H9 (cell line): ENCODE data around the gene ASTN2. TPM values are rescaled to one million over a fixed set of nuclear protein-coding genes. Genes with fewer than 3 reads are reported as not detected.
"Not testable (repeated sequence)": the region's sequence is repeated elsewhere in the genome, so short reads cannot be mapped to it uniquely, and the experiment has no call there.

Experiments used
- DNase-seq: peaks from one replicate; pipeline ENCODE4 v3.0.0-alpha.2; 2017
- H2AFZ ChIP-seq: one replicate; pipeline ENCODE4 v1.6.1; 2013; ENCODE audit warnings: mild to moderate bottlenecking, low read length, control low read depth, moderate library complexity
- H2AK5ac ChIP-seq: 2 replicates; pipeline ENCODE4 v1.6.1; 2013; ENCODE audit warnings: low read length, control low read depth, mixed read lengths; ENCODE audit not compliant: insufficient read length
- H2BK120ac ChIP-seq: one replicate; pipeline ENCODE4 v1.6.1; 2013; ENCODE audit warnings: low read depth, mild to moderate bottlenecking, low read length, control low read depth, inconsistent platforms; ENCODE audit not compliant: poor library complexity, severe bottlenecking
- H2BK12ac ChIP-seq: 2 replicates; pipeline ENCODE4 v1.6.1; 2013; ENCODE audit warnings: low read length, control low read depth, mixed read lengths, low read depth; ENCODE audit not compliant: insufficient read length
- H2BK15ac ChIP-seq: 2 replicates; pipeline ENCODE4 v1.6.1; 2013; ENCODE audit warnings: low read depth, low read length, control low read depth
- H2BK20ac ChIP-seq: one replicate; pipeline ENCODE4 v1.6.1; 2013; ENCODE audit warnings: low read depth, mild to moderate bottlenecking, low read length, control low read depth, inconsistent platforms; ENCODE audit not compliant: poor library complexity, severe bottlenecking
- H2BK5ac ChIP-seq: 2 replicates; pipeline ENCODE4 v1.6.1; 2013; ENCODE audit warnings: low read length, control low read depth, mixed read lengths; ENCODE audit not compliant: insufficient read length
- H3K14ac ChIP-seq: 2 replicates; pipeline ENCODE4 v1.6.1; 2013; ENCODE audit warnings: low read length, control low read depth; ENCODE audit not compliant: insufficient read depth
- H3K18ac ChIP-seq: 2 replicates; pipeline ENCODE4 v1.6.1; 2013; ENCODE audit warnings: low read depth, mild to moderate bottlenecking, mixed read lengths, low read length, control low read depth; ENCODE audit not compliant: insufficient read length
- H3K23ac ChIP-seq: 2 replicates; pipeline ENCODE4 v1.6.1; 2013; ENCODE audit warnings: low read length, control low read depth, mixed read lengths, low read depth; ENCODE audit not compliant: insufficient read length
- H3K23me2 ChIP-seq: 2 replicates; pipeline ENCODE4 v1.6.1; 2013; ENCODE audit warnings: low read depth, mild to moderate bottlenecking, mixed read lengths, low read length, control low read depth; ENCODE audit not compliant: insufficient read length, poor library complexity, severe bottlenecking
- H3K27ac ChIP-seq: 2 replicates; pipeline ENCODE4 v1.5.1; 2013; ENCODE audit warnings: low read length, control low read depth, mixed read lengths, low read depth; ENCODE audit not compliant: insufficient read length
- H3K27me3 ChIP-seq: 2 replicates; pipeline ENCODE4 v1.6.1; 2013; ENCODE audit warnings: low read length, control low read depth, inconsistent platforms; ENCODE audit not compliant: insufficient read depth
- H3K4ac ChIP-seq: 2 replicates; pipeline ENCODE4 v1.6.1; 2013; ENCODE audit warnings: low read depth, mild to moderate bottlenecking, control low read depth, inconsistent platforms, low read length, moderate library complexity
- H3K4me1 ChIP-seq: 2 replicates; pipeline ENCODE4 v1.6.1; 2013; ENCODE audit warnings: low read length, control low read depth, inconsistent platforms; ENCODE audit not compliant: insufficient read depth
- H3K4me2 ChIP-seq: 2 replicates; pipeline ENCODE4 v1.6.1; 2013; ENCODE audit warnings: low read length, control low read depth, mixed read lengths; ENCODE audit not compliant: insufficient read length, insufficient read depth
- H3K56ac ChIP-seq: 2 replicates; pipeline ENCODE4 v1.6.1; 2013; ENCODE audit warnings: low read depth, mild to moderate bottlenecking, mixed read lengths, low read length, control low read depth; ENCODE audit not compliant: insufficient read length
- H3K79me1 ChIP-seq: 2 replicates; pipeline ENCODE4 v1.6.1; 2013; ENCODE audit warnings: low read depth, mild to moderate bottlenecking, moderate library complexity, low read length, control low read depth, inconsistent platforms; ENCODE audit not compliant: insufficient read depth, poor library complexity, severe bottlenecking
- H3K79me2 ChIP-seq: 2 replicates; pipeline ENCODE4 v1.6.1; 2013; ENCODE audit warnings: low read length, control low read depth, inconsistent platforms; ENCODE audit not compliant: insufficient read depth
- H3K9ac ChIP-seq: 2 replicates; pipeline ENCODE4 v1.6.1; 2013; ENCODE audit warnings: low read length, control low read depth, mixed read lengths; ENCODE audit not compliant: insufficient read length; ENCODE audit errors: extremely low read depth
- H3K9me3 ChIP-seq: one replicate; pipeline ENCODE4 v1.6.1; 2013; ENCODE audit warnings: low read depth, low read length, inconsistent platforms; ENCODE audit not compliant: control insufficient read depth
- H3T11ph ChIP-seq: one replicate; pipeline ENCODE4 v1.6.1; 2013; ENCODE audit warnings: mild to moderate bottlenecking, low read length, control low read depth, inconsistent platforms
- H4K20me1 ChIP-seq: one replicate; pipeline ENCODE4 v1.6.1; 2013; ENCODE audit not compliant: control insufficient read depth, insufficient read length, insufficient read depth
- H4K5ac ChIP-seq: 2 replicates; pipeline ENCODE4 v1.6.1; 2013; ENCODE audit warnings: low read depth, mild to moderate bottlenecking, mixed read lengths, low read length, control low read depth; ENCODE audit not compliant: insufficient read length
- H4K8ac ChIP-seq: replicated peaks from 2 replicates; pipeline ENCODE4 v1.6.1; 2013; ENCODE audit warnings: low read length, control low read depth, mixed read lengths, low read depth; ENCODE audit not compliant: insufficient read length
- H4K91ac ChIP-seq: 2 replicates; pipeline ENCODE4 v1.6.1; 2013; ENCODE audit warnings: low read depth, mild to moderate bottlenecking, moderate library complexity, mixed read lengths, low read length, control low read depth; ENCODE audit not compliant: insufficient read length
- H3K27ac Mint-ChIP-seq, 3 experiments: 2 replicates in 2 of 3; 3 replicates in 1 of 3; pipeline ENCODE4 v1.8.0; 2020 to 2021; ENCODE audit warnings: mixed read lengths in 3 of 3, mild to moderate bottlenecking in 1 of 3, moderate library complexity in 1 of 3
- H3K27me3 Mint-ChIP-seq: 2 replicates; pipeline ENCODE4 v1.8.0; 2021; ENCODE audit warnings: low read depth, mild to moderate bottlenecking, moderate library complexity, mixed read lengths
- H3K36me3 Mint-ChIP-seq, 3 experiments: 2 replicates in 2 of 3; 3 replicates in 1 of 3; pipeline ENCODE4 v1.8.0; 2020 to 2021; ENCODE audit warnings: low read depth in 3 of 3, mixed read lengths in 3 of 3; ENCODE audit not compliant: insufficient read depth in 1 of 3
- H3K4me1 Mint-ChIP-seq, 2 experiments: 2 replicates each; pipeline ENCODE4 v1.8.0; 2020; ENCODE audit warnings: mixed read lengths in 2 of 2
- H3K4me3 Mint-ChIP-seq, 2 experiments: 2 replicates in 1 of 2; 3 replicates in 1 of 2; pipeline ENCODE4 v1.8.0; 2020 to 2021; ENCODE audit warnings: mild to moderate bottlenecking in 2 of 2, mixed read lengths in 2 of 2, moderate library complexity in 1 of 2
- H3K9me3 Mint-ChIP-seq, 2 experiments: 2 replicates in 1 of 2; 3 replicates in 1 of 2; pipeline ENCODE4 v1.8.0; 2020; ENCODE audit warnings: mild to moderate bottlenecking in 2 of 2, mixed read lengths in 2 of 2, moderate library complexity in 1 of 2
- WGBS: extraction: QIAGEN DNeasy Blood & Tissue Kit; methylation state at CpG from one replicate; pipeline ENCODE4 v1.1.7; 2013; ENCODE audit warnings: missing lambda C conversion rate, low lambda C conversion rate, mixed read lengths; ENCODE audit not compliant: insufficient read length; ENCODE audit errors: extremely low coverage; 5-methylcytosine and 5-hydroxymethylcytosine counted together
- total RNA-seq: library from RNA; stranded (reverse); gene quantifications from 2 replicates; pipeline ENCODE4 v1.2.1, GENCODE V29; 2021
- TF ChIP-seq, protein P1 (sequence below): fragments of 200-600 bp; sonication (generic); conservative IDR thresholded peaks from 3 replicates; pipeline ENCODE4 v1.8.0; 2021; ENCODE audit warnings: antibody characterized with exemption, mild to moderate bottlenecking

The ASTN2 gene
- total RNA-seq, 1 experiment from 2014 or later = 9.7 TPM

- TF ChIP-seq, protein P1, sequence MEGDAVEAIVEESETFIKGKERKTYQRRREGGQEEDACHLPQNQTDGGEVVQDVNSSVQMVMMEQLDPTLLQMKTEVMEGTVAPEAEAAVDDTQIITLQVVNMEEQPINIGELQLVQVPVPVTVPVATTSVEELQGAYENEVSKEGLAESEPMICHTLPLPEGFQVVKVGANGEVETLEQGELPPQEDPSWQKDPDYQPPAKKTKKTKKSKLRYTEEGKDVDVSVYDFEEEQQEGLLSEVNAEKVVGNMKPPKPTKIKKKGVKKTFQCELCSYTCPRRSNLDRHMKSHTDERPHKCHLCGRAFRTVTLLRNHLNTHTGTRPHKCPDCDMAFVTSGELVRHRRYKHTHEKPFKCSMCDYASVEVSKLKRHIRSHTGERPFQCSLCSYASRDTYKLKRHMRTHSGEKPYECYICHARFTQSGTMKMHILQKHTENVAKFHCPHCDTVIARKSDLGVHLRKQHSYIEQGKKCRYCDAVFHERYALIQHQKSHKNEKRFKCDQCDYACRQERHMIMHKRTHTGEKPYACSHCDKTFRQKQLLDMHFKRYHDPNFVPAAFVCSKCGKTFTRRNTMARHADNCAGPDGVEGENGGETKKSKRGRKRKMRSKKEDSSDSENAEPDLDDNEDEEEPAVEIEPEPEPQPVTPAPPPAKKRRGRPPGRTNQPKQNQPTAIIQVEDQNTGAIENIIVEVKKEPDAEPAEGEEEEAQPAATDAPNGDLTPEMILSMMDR = no peak
- H3K4me1 Mint-ChIP-seq = peaks cover 24 to 25% of the 10 kb centered on the region in 2 experiments
- H2BK12ac ChIP-seq = no peak overlapping the region
- no peak overlapping the region for H3K23ac ChIP-seq
- H3K27ac Mint-ChIP-seq = no peak overlapping the region
- no peaks in the 10 kb centered on the region for H3K79me1 ChIP-seq
- H3K9me3 Mint-ChIP-seq = no peaks in the 10 kb centered on the region
- H2BK120ac ChIP-seq = no peak overlapping the region
- DNase-seq = no peak
- no peak overlapping the region for H3K18ac ChIP-seq
- peaks cover 4% of the 10 kb centered on the region for H3K27me3 Mint-ChIP-seq
- no peak overlapping the region for H3K4me3 Mint-ChIP-seq
- no peak overlapping the region for H2BK15ac ChIP-seq
- H2AFZ ChIP-seq = no peak overlapping the region
- H3K9ac ChIP-seq = no peak overlapping the region
- no CpG with 5 or more reads among the region's 3 CpGs for WGBS
- no peak overlapping the region for H3K14ac ChIP-seq
- no peaks in the 10 kb centered on the region; the same call in 1 of the 2 replicates for H3K27me3 ChIP-seq
- no peak overlapping the region for H3K56ac ChIP-seq
- H2BK5ac ChIP-seq = no peak overlapping the region
- H2BK20ac ChIP-seq = no peak overlapping the region
- H4K91ac ChIP-seq = no peak overlapping the region
- H4K20me1 ChIP-seq = no peaks in the 10 kb centered on the region
- H3K4me1 ChIP-seq = peaks cover 3% of the 10 kb centered on the region; the same call in 1 of the 2 replicates
- no peak overlapping the region for H4K8ac ChIP-seq
- no peak overlapping the region for H4K5ac ChIP-seq
- H2AK5ac ChIP-seq = no peak overlapping the region
- no peak overlapping the region for H3T11ph ChIP-seq
- H3K4me2 ChIP-seq = no peak overlapping the region
- no peaks in the 10 kb centered on the region for H3K9me3 ChIP-seq
- H3K79me2 ChIP-seq = no peaks in the 10 kb centered on the region
- H3K36me3 Mint-ChIP-seq = peaks cover 0 to 4% (median 3%) of the 10 kb centered on the region in 3 experiments; a peak in 3 of 7 replicates
- H3K27ac ChIP-seq = no peak overlapping the region
- no peak overlapping the region for H3K4ac ChIP-seq
- H3K23me2 ChIP-seq = peaks cover 8% of the 10 kb centered on the region
Measured at GRCh38 chr9:116691607-116692006, 723.2 kb downstream of the ASTN2 start.

- not testable (repeated sequence) for H3K27me3 Mint-ChIP-seq, H2AFZ ChIP-seq, H4K91ac ChIP-seq, H3K14ac ChIP-seq, H2BK15ac ChIP-seq, H2AK5ac ChIP-seq, H3K23ac ChIP-seq, H2BK20ac ChIP-seq, H3K23me2 ChIP-seq, H3K4me2 ChIP-seq, H2BK5ac ChIP-seq, H3K27me3 ChIP-seq, H3K79me1 ChIP-seq, H4K8ac ChIP-seq, H2BK12ac ChIP-seq, H3K27ac ChIP-seq, H3K9ac ChIP-seq, H3K4me3 Mint-ChIP-seq, H3K27ac Mint-ChIP-seq, H3K4me1 ChIP-seq, H3K56ac ChIP-seq, DNase-seq, H3K79me2 ChIP-seq, H4K5ac ChIP-seq, H3K36me3 Mint-ChIP-seq, H3K9me3 Mint-ChIP-seq, H2BK120ac ChIP-seq, H4K20me1 ChIP-seq, H3K18ac ChIP-seq, H3K4ac ChIP-seq, H3T11ph ChIP-seq, H3K9me3 ChIP-seq
- peaks cover 31 to 33% of the 10 kb centered on the region in 2 experiments for H3K4me1 Mint-ChIP-seq
Measured at GRCh38 chr9:116690805-116691204, 724.1 kb downstream of the ASTN2 start.
